ENCODE data around the gene TACC2.

DNA sequence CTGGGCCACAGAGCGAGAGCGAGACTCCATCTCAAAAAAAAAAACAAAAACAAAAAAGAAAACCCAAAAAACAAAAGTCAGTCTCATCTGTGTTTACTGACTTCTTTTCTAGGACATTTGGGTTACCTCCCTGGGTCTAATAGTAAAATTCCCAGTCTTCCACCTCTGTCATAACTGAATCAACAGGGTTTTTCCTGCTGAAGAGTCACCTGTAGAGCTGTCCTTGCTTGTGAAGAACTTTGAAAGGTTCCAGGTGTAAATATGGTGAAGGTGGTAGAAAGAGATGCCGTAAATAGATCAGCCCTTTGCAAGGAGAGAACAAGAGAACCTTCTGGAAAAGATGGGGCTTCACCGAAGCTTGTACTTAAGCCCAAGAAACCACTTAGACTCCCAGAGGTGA lies 169.4 kb downstream of the TACC2 start:
- TF ChIP-seq, protein P1, sequence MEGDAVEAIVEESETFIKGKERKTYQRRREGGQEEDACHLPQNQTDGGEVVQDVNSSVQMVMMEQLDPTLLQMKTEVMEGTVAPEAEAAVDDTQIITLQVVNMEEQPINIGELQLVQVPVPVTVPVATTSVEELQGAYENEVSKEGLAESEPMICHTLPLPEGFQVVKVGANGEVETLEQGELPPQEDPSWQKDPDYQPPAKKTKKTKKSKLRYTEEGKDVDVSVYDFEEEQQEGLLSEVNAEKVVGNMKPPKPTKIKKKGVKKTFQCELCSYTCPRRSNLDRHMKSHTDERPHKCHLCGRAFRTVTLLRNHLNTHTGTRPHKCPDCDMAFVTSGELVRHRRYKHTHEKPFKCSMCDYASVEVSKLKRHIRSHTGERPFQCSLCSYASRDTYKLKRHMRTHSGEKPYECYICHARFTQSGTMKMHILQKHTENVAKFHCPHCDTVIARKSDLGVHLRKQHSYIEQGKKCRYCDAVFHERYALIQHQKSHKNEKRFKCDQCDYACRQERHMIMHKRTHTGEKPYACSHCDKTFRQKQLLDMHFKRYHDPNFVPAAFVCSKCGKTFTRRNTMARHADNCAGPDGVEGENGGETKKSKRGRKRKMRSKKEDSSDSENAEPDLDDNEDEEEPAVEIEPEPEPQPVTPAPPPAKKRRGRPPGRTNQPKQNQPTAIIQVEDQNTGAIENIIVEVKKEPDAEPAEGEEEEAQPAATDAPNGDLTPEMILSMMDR (IDR thresholded peaks at IDR 0.05) = no peak
- no peak for TF ChIP-seq EZH2phosphoT487 (IDR thresholded peaks at IDR 0.05)
- TF ChIP-seq EZH2 (IDR thresholded peaks at IDR 0.05) = no peak
